Endodermal cell (in vitro differentiated cells): ENCODE data around the gene CARD11. TPM values are rescaled to one million over a fixed set of nuclear protein-coding genes. Genes with fewer than 3 reads are reported as not detected.

Source experiments
- DNase-seq: peaks from one replicate; pipeline ENCODE4 v3.0.0-alpha.2; 2017
- H3K27ac ChIP-seq: 2 replicates; pipeline ENCODE4 v1.5.1; 2013; ENCODE audit warnings: mild to moderate bottlenecking, low read depth, low read length, moderate library complexity
- H3K27me3 ChIP-seq: 2 replicates; pipeline ENCODE4 v1.6.1; 2013; ENCODE audit warnings: mild to moderate bottlenecking, low read length, moderate library complexity; ENCODE audit not compliant: insufficient read depth, control insufficient read depth, poor library complexity, severe bottlenecking
- H3K36me3 ChIP-seq: 2 replicates; pipeline ENCODE4 v1.7.0; 2013; ENCODE audit warnings: mild to moderate bottlenecking, low read length, moderate library complexity; ENCODE audit not compliant: control insufficient read depth, insufficient read depth
- H3K4me1 ChIP-seq: one replicate; pipeline ENCODE4 v1.7.0; 2013; ENCODE audit warnings: low read length; ENCODE audit not compliant: control insufficient read depth, insufficient read depth
- H3K4me3 ChIP-seq: 2 replicates; pipeline ENCODE4 v1.5.1; 2013; ENCODE audit warnings: mild to moderate bottlenecking, low read length, moderate library complexity
- H3K9ac ChIP-seq: 2 replicates; pipeline ENCODE4 v1.6.1; 2013; ENCODE audit warnings: mild to moderate bottlenecking, low read length, moderate library complexity; ENCODE audit not compliant: poor library complexity, severe bottlenecking; ENCODE audit errors: extremely low read depth
- H3K9me3 ChIP-seq: 2 replicates; pipeline ENCODE4 v1.6.1; 2013; ENCODE audit warnings: mild to moderate bottlenecking, low read length, moderate library complexity; ENCODE audit not compliant: control insufficient read depth
- H3K27ac Mint-ChIP-seq: 2 replicates; pipeline ENCODE4 v1.8.0; 2020; ENCODE audit warnings: mixed read lengths
- H3K27me3 Mint-ChIP-seq: 2 replicates; pipeline ENCODE4 v1.8.0; 2021; ENCODE audit warnings: mild to moderate bottlenecking, mixed read lengths; ENCODE audit not compliant: insufficient read depth
- H3K36me3 Mint-ChIP-seq: 2 replicates; pipeline ENCODE4 v1.8.0; 2020; ENCODE audit warnings: low read depth, mixed read lengths
- H3K4me1 Mint-ChIP-seq: 2 replicates; pipeline ENCODE4 v1.8.0; 2020; ENCODE audit warnings: mixed read lengths
- H3K4me3 Mint-ChIP-seq: 2 replicates; pipeline ENCODE4 v1.8.0; 2020; ENCODE audit warnings: mild to moderate bottlenecking, moderate library complexity, mixed read lengths
- H3K9me3 Mint-ChIP-seq: 2 replicates; pipeline ENCODE4 v1.8.0; 2020; ENCODE audit warnings: mild to moderate bottlenecking, mixed read lengths
- CTCF ChIP-seq: fragments of 200-600 bp; sonication (generic); conservative IDR thresholded peaks from 2 replicates; pipeline ENCODE4 v1.5.0; 2021; ENCODE audit warnings: antibody characterized with exemption, mild to moderate bottlenecking
- WGBS, 2 experiments: methylation state at CpG; one replicate each; pipeline versions ENCODE4 v1.1.5 to v1.1.7; 2013; ENCODE audit warnings: missing lambda C conversion rate in 2 of 2, mixed read lengths in 1 of 2; ENCODE audit not compliant: insufficient coverage in 1 of 2, insufficient read length in 1 of 2; 5-methylcytosine and 5-hydroxymethylcytosine counted together
- total RNA-seq, 2 donors: library from RNA; stranded (reverse); fragmentation: NEBNext Ultra II Directional in 1 of 2; extraction: Animal tissue kit (Norgen Biotek cat#: 25700) in 1 of 2; gene quantifications; 2 replicates in 1 of 2; 3 replicates in 1 of 2; pipeline ENCODE4 v1.2.1, GENCODE V29; 2021

Gene CARD11
- total RNA-seq, 2 donors from 2014 or later, result 7.2 to 10.8 TPM

- peaks cover 35% of the 10 kb centered on the region for H3K9me3 Mint-ChIP-seq
- H3K27me3 Mint-ChIP-seq, result no peaks in the 10 kb centered on the region
- Histone ChIP-seq H3K27me3 (no peaks in the 10 kb centered on the region), H3K9me3 (peaks cover 5% of the 10 kb centered on the region), H3K4me1 (no peaks in the 10 kb centered on the region), H3K4me3 (no peak overlapping the region), H3K9ac (no peak overlapping the region), H3K36me3 (no peaks in the 10 kb centered on the region), H3K27ac (no peak overlapping the region)
- DNase-seq, result no peak
- peaks cover 13% of the 10 kb centered on the region for H3K36me3 Mint-ChIP-seq
- H3K4me3 Mint-ChIP-seq, result no peak overlapping the region
- H3K4me1 Mint-ChIP-seq, result no peaks in the 10 kb centered on the region
- 94 to 96% methylated on average over 17 of the region's 17 CpGs for WGBS, 2 experiments
- no peak overlapping the region for H3K27ac Mint-ChIP-seq
- no peak for TF ChIP-seq CTCF
Measured at GRCh38 chr7:2993396-2993795, 50.3 kb downstream of the CARD11 start.

- H3K4me3 ChIP-seq, result no peak overlapping the region
- H3K9me3 Mint-ChIP-seq, result peaks cover 44% of the 10 kb centered on the region
- H3K36me3 ChIP-seq, result no peaks in the 10 kb centered on the region
- H3K4me1 Mint-ChIP-seq, result no peaks in the 10 kb centered on the region
- DNase-seq, result no peak
- no peak overlapping the region for H3K27ac Mint-ChIP-seq
- no peak overlapping the region for H3K4me3 Mint-ChIP-seq
- no peak for TF ChIP-seq CTCF
- no peaks in the 10 kb centered on the region for H3K27me3 Mint-ChIP-seq
- H3K27me3 ChIP-seq, result no peaks in the 10 kb centered on the region
- H3K27ac ChIP-seq, result no peak overlapping the region
- H3K9ac ChIP-seq, result no peak overlapping the region
- peaks cover 13% of the 10 kb centered on the region for H3K36me3 Mint-ChIP-seq
- no peaks in the 10 kb centered on the region for H3K4me1 ChIP-seq
- peaks cover 5% of the 10 kb centered on the region for H3K9me3 ChIP-seq
- 81 to 88% methylated on average over 5 of the region's 6 CpGs for WGBS, 2 experiments
Measured at GRCh38 chr7:2990949-2991470, 52.7 kb downstream of the CARD11 start.

- 93 to 94% methylated on average over 14 to 18 of the region's 18 CpGs for WGBS, 2 experiments
- Histone ChIP-seq H3K4me1 (no peaks in the 10 kb centered on the region), H3K9me3 (peaks cover 1% of the 10 kb centered on the region), H3K27me3 (no peaks in the 10 kb centered on the region), H3K9ac (no peak overlapping the region), H3K4me3 (no peak overlapping the region), H3K36me3 (no peaks in the 10 kb centered on the region), H3K27ac (no peak overlapping the region)
- TF ChIP-seq CTCF, result no peak
- H3K27me3 Mint-ChIP-seq, result no peaks in the 10 kb centered on the region
- peaks cover 30% of the 10 kb centered on the region for H3K9me3 Mint-ChIP-seq
- no peak overlapping the region for H3K27ac Mint-ChIP-seq
- no peaks in the 10 kb centered on the region for H3K4me1 Mint-ChIP-seq
- H3K36me3 Mint-ChIP-seq, result peaks cover 8% of the 10 kb centered on the region
- no peak for DNase-seq
- H3K4me3 Mint-ChIP-seq, result no peak overlapping the region
Measured at GRCh38 chr7:2986561-2986960, 57.1 kb downstream of the CARD11 start.
